BE2C (cell line): ENCODE results near the gene ZNF784.
A peak's percentile ranks its signal among the peaks of the same experiment; 100 is the strongest.

Experiments
- DNase-seq: peaks from one replicate; pipeline ENCODE4 v3.0.0-alpha.2; 2020
- H3K27me3 ChIP-seq: fragments of 250-450 bp; sonication (Bioruptor Pico); 2 replicates; pipeline ENCODE4 v1.5.1; 2020; ENCODE audit warnings: mild to moderate bottlenecking
- H3K36me3 ChIP-seq: fragments of 250-450 bp; sonication (Bioruptor Pico); 2 replicates; pipeline ENCODE4 v1.5.1; 2020; ENCODE audit warnings: mild to moderate bottlenecking
- H3K4me1 ChIP-seq: fragments of 250-450 bp; sonication (Bioruptor Pico); 2 replicates; pipeline ENCODE4 v1.5.1; 2020
- H3K4me3 ChIP-seq: 2 replicates; pipeline ENCODE4 v1.5.1; 2011; ENCODE audit warnings: low read depth, low read length
- H3K9me3 ChIP-seq: fragments of 250-450 bp; sonication (Bioruptor Pico); 2 replicates; pipeline ENCODE4 v1.5.1; 2020
- CTCF ChIP-seq: IDR thresholded peaks from 2 replicates; pipeline ENCODE4 v1.5.1; 2012; ENCODE audit warnings: mild to moderate bottlenecking, low read depth, low read length

The ZNF784 gene

GRCh38 chr19:55667006-55667381, 42.6 kb upstream of the ZNF784 start:
- H3K9me3 ChIP-seq, result no peaks in the 10 kb centered on the region
- no peak for TF ChIP-seq CTCF
- no peak for DNase-seq
- H3K4me1 ChIP-seq, result no peaks in the 10 kb centered on the region; the same call in 1 of the 2 replicates
- H3K4me3 ChIP-seq, result no peak overlapping the region
- peaks cover 84% of the 10 kb centered on the region for H3K36me3 ChIP-seq
- H3K27me3 ChIP-seq, result no peaks in the 10 kb centered on the region

DNA sequence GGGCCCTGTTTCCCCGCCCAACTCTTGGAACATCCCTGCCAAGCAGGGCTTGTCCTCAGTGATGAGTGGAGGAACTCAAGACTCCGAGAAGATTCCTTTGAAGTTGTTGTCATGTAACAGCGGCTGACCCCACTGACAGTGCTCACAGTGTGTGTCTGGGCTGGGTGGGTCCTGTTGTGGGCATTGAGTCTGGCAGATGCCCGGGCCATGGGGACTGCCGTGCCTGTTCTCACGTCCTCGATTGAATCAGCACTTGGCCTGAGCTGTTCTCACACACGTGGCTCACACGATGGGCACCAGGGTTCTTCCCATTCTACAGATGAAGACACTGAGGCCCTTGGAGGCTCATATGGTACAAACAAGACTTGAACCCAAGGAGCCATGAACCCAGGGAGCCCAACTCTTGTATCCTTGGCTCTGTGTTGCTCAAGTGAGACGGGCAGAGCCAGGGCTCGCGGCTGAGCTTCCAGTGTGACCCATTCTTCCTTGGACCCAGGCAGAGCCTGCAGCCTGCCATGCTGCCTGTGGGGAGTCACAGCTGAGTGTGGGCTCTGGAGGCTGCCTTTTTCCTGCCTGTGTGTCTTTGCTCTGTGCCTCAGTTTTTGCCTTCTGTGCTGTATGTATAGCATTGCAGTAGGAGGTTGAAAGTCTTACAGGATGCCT, 42.1 kb upstream of the ZNF784 start:
- Histone ChIP-seq H3K4me1 (no peaks in the 10 kb centered on the region; the same call in 1 of the 2 replicates), H3K27me3 (no peaks in the 10 kb centered on the region), H3K36me3 (peaks cover 88% of the 10 kb centered on the region), H3K9me3 (no peaks in the 10 kb centered on the region), H3K4me3 (no peak overlapping the region)
- no peak for TF ChIP-seq CTCF
- DNase-seq, result no peak

- no peak for TF ChIP-seq CTCF
- H3K9me3 ChIP-seq, result no peaks in the 10 kb centered on the region
- peaks cover 93% of the 10 kb centered on the region for H3K36me3 ChIP-seq
- no peaks in the 10 kb centered on the region for H3K4me1 ChIP-seq
- no peak for DNase-seq
- H3K27me3 ChIP-seq, result no peaks in the 10 kb centered on the region
- no peak overlapping the region for H3K4me3 ChIP-seq
These were observed 39.6 kb upstream of the ZNF784 start for GRCh38 chr19:55663846-55664536.

DNA sequence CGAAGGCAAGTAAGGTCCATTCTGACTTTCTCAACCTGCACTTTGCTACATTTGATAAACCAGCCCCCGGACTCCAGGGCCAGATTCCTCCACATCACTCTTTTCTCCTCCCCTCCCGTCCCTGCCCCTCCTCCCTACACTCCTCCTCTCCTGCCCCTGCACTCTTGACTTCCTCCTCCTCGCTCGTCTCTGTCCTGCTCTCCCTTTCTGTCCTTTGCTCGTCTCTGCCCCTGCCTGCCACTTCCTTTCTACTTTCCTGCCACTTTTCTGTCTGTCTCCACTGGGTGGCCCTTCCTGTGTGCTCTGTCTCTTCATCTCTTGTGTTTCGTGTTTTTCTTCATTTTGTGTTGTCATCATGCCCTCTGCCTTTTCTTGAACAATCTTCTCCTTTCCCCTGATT, 37.5 kb upstream of the ZNF784 start:
- peaks cover 89% of the 10 kb centered on the region for H3K36me3 ChIP-seq
- H3K4me3 ChIP-seq, result no peak overlapping the region

DNA sequence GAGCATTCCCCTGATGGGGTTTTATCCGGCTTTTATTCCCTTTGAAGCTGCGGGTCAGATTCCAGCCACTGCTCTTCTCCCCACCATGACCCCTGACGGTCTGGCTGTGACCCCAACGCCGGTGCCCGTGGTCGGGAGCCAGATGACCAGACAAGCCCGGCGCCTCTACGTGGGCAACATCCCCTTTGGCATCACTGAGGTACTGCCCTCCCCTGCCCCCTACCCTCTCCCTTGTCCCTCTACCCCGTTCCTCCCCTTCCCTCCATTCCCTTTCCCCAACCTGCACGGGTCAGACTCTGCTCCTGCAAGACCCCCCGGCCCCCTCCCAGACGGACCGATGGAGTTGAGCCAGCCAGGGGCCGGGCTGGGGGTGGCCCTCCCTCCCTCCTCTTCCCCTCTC, 36.6 kb upstream of the ZNF784 start:
- Histone ChIP-seq H3K4me3 (no peak overlapping the region), H3K36me3 (peaks cover 89% of the 10 kb centered on the region), H3K4me1 (no peaks in the 10 kb centered on the region), H3K27me3 (no peaks in the 10 kb centered on the region), H3K9me3 (no peaks in the 10 kb centered on the region)
- peak; percentile 11 for DNase-seq
- TF ChIP-seq CTCF, result no peak

More for the DNA sequence above, 37.5 kb upstream of the ZNF784 start:
- no peak for TF ChIP-seq CTCF
- Histone ChIP-seq H3K9me3 (no peaks in the 10 kb centered on the region), H3K27me3 (no peaks in the 10 kb centered on the region), H3K4me1 (no peaks in the 10 kb centered on the region)
- DNase-seq, result no peak

GRCh38 chr19:55660404-55660803, 36.0 kb upstream of the ZNF784 start:
- no peak overlapping the region for H3K4me3 ChIP-seq
- TF ChIP-seq CTCF, result no peak
- H3K4me1 ChIP-seq, result no peaks in the 10 kb centered on the region
- no peak for DNase-seq
- no peaks in the 10 kb centered on the region for H3K27me3 ChIP-seq
- H3K9me3 ChIP-seq, result no peaks in the 10 kb centered on the region
- peaks cover 89% of the 10 kb centered on the region for H3K36me3 ChIP-seq
